Activated CD4-positive, alpha-beta T cell treated with anti-CD3 and anti-CD28 coated beads for 48 hours (primary cell): ENCODE data around the gene METAP1.
"Not testable (repeated sequence)": the region's sequence is repeated elsewhere in the genome, so short reads cannot be mapped to it uniquely, and the experiment has no call there.

Experiments
- DNase-seq: peaks from one replicate; pipeline ENCODE4 v3.0.0-alpha.2; 2020

METAP1 gene

GRCh38 chr4:98995183-98996055 lies at the start of gene METAP1:
TSS of gene METAP1 (plus strand) at chr4:98995721. CDS start at chr4:98995754, 33 bp downstream.
- DNase-seq, result peak; percentile 96

- no peak for DNase-seq
These were observed 49.2 kb upstream of the METAP1 start for GRCh38 chr4:98946359-98946758.

- DNase-seq, result no peak
These were observed 44.6 kb upstream of the METAP1 start for GRCh38 chr4:98950925-98951324.

GRCh38 chr4:98951710-98952109 lies 43.8 kb upstream of the METAP1 start:
- no peak for DNase-seq

GRCh38 chr4:98955229-98955628 lies 40.3 kb upstream of the METAP1 start:
- DNase-seq, result no peak

- DNase-seq, result no peak
These were observed 37.5 kb upstream of the METAP1 start for GRCh38 chr4:98958065-98958464.

- no peak for DNase-seq
These were observed 36.1 kb upstream of the METAP1 start for GRCh38 chr4:98959411-98959810.

- no peak for DNase-seq
These were observed 33.8 kb upstream of the METAP1 start for GRCh38 chr4:98961770-98962169.

GRCh38 chr4:98963538-98964433 lies 31.7 kb upstream of the METAP1 start:
- no peak for DNase-seq

- DNase-seq, result no peak
These were observed 28.6 kb upstream of the METAP1 start for GRCh38 chr4:98966926-98967325.

- DNase-seq, result no peak
These were observed 27.7 kb upstream of the METAP1 start for GRCh38 chr4:98967786-98968329.

- DNase-seq, result no peak
These were observed 25.4 kb upstream of the METAP1 start for GRCh38 chr4:98969878-98970785.

GRCh38 chr4:98976716-98977115 lies 18.8 kb upstream of the METAP1 start:
- no peak for DNase-seq

GRCh38 chr4:98977557-98977956 lies 18.0 kb upstream of the METAP1 start:
- no peak for DNase-seq

- DNase-seq, result no peak
These were observed 7.8 kb upstream of the METAP1 start for GRCh38 chr4:98987720-98988119.

- not testable (repeated sequence) for DNase-seq
These were observed 2.7 kb upstream of the METAP1 start for GRCh38 chr4:98992835-98993234.

- DNase-seq, result no peak
These were observed 2.0 kb upstream of the METAP1 start for GRCh38 chr4:98993419-98994071.

- DNase-seq, result no peak
These were observed 893 bp upstream of the METAP1 start for GRCh38 chr4:98994474-98995182.

- peak; percentile 36 for DNase-seq
These were observed 689 bp downstream of the METAP1 start for GRCh38 chr4:98996056-98996764.

GRCh38 chr4:98996765-98997068 lies 1.2 kb downstream of the METAP1 start:
- DNase-seq, result no peak

- no peak for DNase-seq
These were observed 1.6 kb downstream of the METAP1 start for GRCh38 chr4:98997166-98997565.
